Measurements from ENCODE around the gene FTSJ3.
A peak's percentile ranks its signal among the peaks of the same experiment; 100 is the strongest.
"Not testable (repeated sequence)": the region's sequence is repeated elsewhere in the genome, so short reads cannot be mapped to it uniquely, and the experiment has no call there.

The FTSJ3 gene

DNA sequence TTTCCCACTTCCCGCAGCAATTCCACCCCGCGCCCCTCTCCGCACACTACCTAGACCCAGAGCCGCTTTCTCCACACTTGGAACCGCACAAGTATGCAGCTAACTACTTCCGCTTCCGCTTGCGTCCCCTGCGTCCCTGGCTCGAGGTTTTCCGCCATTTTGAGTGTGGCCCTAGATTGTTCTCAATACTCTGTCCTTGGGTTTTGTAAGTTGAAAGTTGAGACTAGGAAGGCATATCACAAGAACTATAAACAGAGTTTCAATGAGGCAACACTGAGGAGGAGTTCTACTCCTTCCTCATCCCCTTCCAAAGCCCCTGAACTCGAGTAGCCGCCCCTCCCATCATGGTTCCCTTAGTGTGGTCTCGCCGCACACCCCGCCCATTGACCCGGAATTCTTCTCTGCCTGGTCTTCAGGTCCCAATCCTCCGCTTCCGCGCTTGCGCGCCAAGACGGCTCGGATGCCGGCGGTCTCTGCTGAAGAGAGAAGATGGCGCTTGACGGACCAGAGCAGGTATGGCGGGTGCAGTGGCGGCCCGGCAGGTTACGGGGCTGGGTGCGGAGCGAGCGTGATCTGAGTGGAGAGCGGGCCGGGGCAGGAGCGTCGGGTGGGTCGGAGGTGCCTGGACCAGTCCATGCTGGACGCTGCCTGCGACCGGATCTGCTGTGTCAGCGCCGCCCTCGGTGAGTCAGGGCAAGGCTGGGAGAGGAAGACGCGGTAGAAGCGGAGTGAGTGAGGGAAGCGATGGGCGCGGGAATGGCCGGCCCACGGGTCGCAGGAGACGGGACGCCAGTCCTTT, at the start of gene FTSJ3, which contains the start of gene PSMC5:
Gene FTSJ3 (minus strand): TSS at position 662 of the 799 bp plus-strand sequence. CDS start 761 bp downstream, outside the sequence.
Gene PSMC5 (plus strand): TSS at position 430 of the 799 bp plus-strand sequence. CDS start 60 bp downstream, at position 490.
- peak; percentile 96 for DNase-seq

DNA sequence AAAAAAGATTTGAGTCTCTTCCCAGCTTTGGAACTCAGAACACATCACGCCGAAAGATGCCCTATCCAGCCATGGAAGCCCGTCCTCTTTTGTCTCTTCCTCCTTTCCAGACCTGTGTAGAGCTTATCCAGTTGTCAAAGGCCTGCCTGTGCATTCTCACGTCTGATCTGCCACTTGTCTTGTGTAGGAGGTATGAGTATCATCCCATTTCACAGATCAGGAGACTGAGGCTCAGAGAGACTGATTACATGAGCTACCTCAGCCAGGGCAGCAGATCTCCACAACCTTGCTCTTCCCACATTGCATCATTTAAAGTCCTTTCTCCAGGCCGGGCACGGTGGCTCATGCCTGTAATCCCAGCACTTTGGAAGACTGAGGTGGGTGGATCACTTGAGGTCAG, 47.2 kb upstream of the FTSJ3 start:
- not testable (repeated sequence) for DNase-seq

DNA sequence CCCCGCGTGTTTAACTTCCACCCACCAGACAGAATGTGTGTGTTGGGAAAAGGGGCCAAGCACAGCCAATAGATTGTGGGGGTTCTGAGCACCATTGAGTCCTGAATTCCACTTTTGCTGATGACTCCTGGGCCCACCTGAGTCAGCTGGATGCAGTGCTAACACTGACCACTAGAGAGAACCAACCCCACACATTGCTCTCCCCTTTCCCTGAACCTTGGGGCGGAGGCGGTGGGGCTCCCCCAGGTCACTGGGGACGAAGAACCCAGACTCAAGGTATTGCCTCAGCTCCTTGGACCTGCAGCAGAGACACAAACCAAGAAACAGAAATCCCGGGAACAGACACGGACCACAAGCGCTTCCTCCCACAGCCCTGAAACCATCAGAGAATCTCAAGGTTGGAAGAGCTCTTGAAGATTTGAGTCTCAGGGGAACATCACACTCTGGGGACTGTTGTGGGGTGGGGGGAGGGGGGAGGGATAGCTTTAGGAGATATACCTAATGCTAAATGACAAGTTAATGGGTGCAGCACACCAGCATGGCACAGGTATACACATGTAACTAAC, 46.7 kb upstream of the FTSJ3 start:
- not testable (repeated sequence) for DNase-seq

DNA sequence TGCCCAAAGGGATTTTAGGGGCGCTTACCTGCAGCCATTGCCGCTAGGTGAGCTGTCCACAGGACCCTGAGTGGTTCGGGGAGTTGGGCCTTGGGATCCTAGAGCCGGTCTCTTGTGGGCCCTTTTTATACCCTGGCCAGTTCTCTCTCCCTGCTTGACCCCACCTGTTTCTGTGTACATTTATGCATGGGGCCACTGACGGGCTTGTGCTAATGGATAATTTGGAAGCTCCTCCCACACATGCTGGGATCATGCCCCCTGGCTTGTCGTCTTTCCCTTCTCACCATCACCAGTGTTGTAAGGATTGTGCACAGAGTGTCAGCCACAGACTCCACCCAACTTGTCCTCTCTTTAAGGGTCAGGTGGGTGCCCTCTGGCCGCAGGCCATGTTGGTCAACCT, 46.1 kb upstream of the FTSJ3 start, which contains the start of gene CSH2:
Gene CSH2 (minus strand): TSS at position 101 of the 400 bp plus-strand sequence. CDS start 63 bp downstream, at position 38.
- not testable (repeated sequence) for DNase-seq

GRCh38 chr17:63871646-63872365, 44.3 kb upstream of the FTSJ3 start:
- DNase-seq: not testable (repeated sequence)

DNA sequence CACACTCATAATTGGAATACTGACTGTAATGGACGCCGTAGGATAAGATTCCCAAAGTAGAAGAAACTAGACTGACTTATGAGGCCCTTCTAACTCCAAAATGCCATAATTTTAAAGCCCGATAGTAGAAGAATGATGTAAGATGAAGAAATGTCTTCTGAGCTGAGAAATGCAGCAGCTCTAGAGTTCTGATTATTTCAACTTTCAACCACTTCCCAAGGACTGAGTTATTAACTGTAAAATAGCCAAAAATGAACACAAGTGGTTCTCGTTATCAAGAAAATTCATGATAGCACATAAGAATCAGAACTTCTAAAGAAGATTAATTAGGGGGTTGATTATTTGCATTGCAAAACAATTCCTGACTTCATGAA, 42.8 kb upstream of the FTSJ3 start:
- DNase-seq: peak; percentile 19

GRCh38 chr17:63869491-63870291, 42.2 kb upstream of the FTSJ3 start:
- peak; percentile 6 for DNase-seq

DNA sequence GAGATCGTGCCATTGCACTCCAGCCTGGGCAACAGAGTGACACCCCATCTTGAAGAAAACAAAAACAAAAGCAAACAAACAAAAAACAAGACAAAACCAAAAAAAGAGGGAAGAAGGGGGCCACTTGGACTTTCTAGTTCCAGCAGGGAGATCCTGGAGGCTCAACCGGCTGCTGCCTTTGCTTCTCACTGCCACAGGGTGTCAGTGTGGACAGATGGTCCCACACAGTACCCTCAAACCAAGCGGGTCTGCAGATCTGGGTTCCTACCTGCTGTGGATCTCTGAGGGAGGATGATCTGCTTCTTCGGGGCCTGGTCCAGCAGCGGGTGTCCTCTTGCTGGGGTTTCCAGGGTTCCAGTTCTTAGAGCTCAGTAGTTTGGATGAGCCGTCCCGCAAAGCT, 39.2 kb upstream of the FTSJ3 start:
- not testable (repeated sequence) for DNase-seq

- no peak for DNase-seq
Observed at GRCh38 chr17:63859257-63859656, 31.8 kb upstream of the FTSJ3 start.

DNA sequence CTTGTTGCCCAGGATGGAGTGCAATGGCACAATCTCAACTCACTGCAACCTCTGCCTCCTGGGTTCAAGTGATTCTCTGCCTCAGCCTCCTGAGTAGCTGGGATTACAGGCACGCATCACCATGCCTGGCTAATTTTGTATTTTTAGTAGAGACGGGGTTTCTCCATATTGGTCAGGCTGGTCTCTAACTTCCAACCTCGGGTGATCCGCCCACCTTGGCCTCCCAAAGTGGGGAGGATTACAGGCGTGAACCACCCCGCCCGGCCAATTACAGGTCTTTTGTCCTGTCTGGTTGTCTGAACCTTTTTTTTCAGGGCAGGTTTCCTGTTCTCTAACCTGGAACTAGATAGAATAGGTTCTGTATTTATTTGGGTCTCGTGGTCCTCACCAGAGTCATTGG, 29.0 kb upstream of the FTSJ3 start:
- DNase-seq: not testable (repeated sequence)

DNA sequence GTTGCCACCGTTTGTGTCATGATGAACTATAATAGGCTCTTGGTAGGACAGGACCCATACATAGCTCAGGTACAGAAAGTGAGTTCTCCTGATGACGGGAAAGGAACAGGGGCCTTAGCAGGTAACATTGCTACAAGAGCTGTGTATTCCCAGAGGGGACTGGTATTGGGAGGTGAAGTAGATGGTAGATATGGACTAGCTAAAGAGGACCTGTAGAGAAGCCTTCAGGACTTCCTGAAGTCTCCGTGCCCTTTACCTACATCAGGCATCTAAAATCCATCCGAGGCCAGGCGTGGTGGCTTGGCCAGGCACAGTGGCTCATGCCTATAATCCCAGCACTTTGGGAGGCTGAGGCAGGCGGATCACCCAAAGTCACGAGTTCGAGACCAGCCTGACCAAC, 27.7 kb upstream of the FTSJ3 start:
- no peak for DNase-seq

DNA sequence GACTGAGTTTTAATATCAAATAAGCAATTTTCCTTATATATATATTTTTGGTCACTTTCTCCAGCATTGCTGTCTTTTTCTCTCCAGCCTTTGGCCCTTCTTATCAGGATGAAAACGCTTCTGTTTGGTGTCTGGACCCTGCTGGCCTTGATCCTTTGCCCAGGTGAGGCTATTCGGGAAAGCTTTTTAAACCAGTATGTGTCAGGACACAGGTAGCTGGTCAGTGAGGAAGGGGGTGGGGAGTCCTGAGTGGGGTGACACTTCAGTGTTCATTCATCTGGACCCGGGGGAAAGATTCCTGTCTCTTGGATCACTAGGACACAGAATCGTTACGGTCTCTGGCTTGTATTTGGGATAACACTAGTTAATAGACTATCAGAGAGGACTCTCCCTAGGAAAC, 27.2 kb upstream of the FTSJ3 start:
- no peak for DNase-seq

- DNase-seq: no peak
Observed at GRCh38 chr17:63853260-63853659, 25.8 kb upstream of the FTSJ3 start.

DNA sequence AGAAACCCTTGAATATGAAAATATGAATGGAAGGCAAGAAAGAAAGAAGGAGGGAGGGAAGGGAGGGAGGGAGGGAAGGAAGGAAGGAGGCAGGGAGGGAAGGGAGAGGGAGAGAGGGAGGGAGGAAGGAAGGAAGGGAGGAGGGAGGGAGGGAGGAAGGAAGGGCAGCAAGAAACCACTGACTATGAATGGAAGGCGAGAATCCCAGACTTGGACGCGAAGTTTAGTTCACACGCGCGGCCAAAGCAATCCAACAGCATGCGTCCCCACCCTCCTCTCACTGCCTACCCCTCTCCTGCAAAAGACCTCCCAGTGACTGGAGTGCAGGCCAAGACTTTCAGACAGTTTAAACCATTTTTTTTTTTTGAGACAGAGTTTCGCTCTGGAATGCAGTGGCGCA, 22.9 kb upstream of the FTSJ3 start:
- DNase-seq: no peak

DNA sequence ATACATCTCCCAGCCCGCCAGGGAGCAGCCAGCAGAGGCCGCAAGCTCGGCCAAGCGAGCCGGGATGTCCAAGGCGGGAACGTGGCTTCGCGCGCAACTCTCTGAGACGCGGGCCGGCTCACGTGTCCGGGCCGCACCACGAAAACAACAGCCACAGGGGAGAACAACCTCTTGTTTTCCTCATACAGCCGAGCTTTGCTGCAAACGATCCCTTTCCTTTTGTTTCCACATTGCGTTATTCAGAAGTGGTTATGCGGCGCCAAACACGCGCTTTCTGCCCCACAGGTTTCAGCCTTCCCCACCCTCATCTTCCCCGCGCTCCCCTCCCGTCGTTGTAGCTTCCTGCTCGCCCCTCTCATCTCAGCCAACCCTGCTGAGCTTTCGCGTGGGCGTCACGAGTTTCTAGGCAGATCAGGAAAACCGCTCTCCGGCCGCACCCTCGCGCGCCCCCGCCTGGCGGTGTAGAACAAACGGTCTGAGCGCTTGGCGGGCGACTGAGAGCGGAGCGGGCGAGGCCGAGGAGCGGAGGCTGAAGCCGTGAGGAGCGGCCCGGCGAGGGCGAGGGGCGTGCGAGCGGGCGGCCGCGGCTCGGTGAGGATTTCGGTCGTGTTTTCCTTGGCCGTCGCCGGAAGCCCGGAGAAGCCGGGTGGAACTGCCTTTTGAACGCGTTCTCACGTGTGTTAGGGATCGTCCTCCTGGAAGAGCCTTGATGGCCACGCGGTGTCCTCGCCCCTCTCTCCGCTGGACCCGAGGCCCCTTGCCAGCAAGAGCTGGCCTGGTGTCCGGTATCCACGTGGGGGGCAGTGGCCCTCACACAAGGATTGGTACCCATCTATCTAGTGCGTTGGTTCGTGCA, 21.6 kb upstream of the FTSJ3 start:
- DNase-seq: peak; percentile 89

DNA sequence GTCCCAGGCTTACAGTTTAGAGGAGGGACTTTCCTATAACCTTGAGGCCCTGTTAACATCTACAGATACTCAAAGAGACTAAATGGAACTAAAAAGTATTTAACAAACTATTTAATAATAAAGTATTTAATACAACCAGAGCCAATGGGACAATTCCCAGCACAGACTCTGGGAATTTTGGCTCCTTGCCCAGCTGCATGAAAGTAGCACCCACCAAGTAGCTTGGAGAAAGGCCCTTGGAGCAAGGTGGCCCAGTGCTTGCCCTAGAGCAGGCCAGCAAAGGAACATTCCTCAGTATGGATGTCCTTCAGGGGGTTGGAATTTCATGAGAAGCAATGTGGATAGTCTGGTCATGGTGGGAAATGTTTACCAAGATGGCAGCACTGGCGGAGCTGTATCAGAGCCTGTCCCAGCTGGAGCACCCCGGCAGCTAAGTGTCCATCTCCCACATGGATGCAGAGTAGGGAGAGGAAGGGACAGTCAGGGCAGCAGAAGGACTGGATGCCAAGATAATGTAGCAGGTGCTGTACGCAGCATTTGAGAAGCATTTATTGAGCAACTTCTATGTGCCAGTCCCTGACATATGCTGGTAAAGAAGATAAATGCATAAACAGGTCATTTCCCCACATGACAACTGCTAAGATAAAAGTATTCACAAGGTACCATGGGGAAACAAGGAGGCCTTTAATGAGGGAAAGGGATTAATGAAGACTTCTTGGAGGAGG, 20.2 kb upstream of the FTSJ3 start:
- no peak for DNase-seq

DNA sequence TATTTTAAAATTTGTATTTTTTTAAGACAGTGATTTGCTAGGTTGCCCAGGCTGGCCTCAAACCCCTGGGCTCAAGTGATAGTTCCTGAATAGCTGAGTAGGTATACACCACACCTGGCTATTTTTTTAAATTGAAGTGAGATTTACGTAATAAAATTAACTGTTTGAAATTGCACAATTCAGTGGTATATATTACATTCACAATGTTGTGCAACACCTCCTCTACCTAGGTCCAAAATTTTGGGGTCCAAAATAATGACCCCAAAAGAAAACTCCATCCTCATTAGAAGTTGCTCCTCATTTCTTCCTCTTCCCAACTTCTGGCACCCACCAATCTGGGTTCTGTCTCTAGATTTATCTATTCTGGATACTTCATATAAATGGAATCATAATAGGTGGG, 18.0 kb upstream of the FTSJ3 start:
- DNase-seq: no peak

DNA sequence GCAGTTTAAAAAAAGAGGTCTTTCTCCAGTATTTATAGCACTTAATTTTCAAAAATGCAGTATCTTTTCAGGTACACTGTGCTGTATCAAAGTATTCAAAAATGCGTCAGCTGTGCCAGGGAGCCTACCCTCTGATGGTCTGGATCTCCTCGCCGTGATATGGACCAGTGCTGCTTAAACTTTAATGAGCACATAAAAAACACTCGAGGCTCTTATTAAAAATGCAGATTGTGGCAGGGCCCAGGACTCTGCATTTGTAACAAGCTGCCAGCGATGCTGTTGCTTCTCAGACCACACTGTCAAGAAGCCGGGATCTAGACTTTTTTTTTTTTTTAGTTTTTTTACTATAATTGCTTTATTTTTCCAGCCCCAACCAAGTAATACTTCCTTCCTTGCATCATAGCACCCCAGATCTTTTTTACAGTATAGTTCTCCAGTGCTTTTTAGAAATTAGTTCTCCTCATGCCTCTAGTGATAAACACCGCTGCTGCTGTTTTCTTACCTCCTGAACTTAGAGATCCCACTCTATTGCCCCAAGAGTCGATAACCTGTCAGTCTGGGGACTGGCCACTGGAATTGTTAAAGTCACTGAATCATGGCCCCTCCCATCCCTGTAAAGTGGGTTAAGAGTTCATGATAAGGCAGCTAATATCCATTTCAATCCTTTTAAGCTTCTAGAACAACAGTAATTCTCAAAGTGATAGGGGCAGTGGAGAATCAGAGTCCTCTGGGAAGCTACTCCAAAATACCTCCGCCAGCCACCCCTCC, 16.6 kb upstream of the FTSJ3 start:
- peak; percentile 24 for DNase-seq

GRCh38 chr17:63843387-63843888, 16.0 kb upstream of the FTSJ3 start:
- peak; percentile 76 for DNase-seq
